ENCODE data around the gene SDF4. TPM values are rescaled to one million over a fixed set of nuclear protein-coding genes. Genes with fewer than 3 reads are reported as not detected.

The SDF4 gene
- total RNA-seq, 1 experiment from 2014 or later, result 94.2 TPM

GRCh38 chr1:1245817-1246576 lies 14.2 kb upstream of the SDF4 start:
- in situ Hi-C loops (cut with HindIII; ENCODE audit: low pct_unique_long_range_greater_than_20kb, low sequenced_read_pairs), result no loop called here
- DNase-seq (ENCODE audit: low read depth, low spot score), result no peak

GRCh38 chr1:1245178-1245816 lies 13.5 kb upstream of the SDF4 start:
- no peak for DNase-seq (ENCODE audit: low read depth, low spot score)
- in situ Hi-C loops (cut with HindIII; ENCODE audit: low pct_unique_long_range_greater_than_20kb, low sequenced_read_pairs), result no loop called here

GRCh38 chr1:1244192-1244811 lies 12.5 kb upstream of the SDF4 start:
- in situ Hi-C loops (cut with HindIII; ENCODE audit: low pct_unique_long_range_greater_than_20kb, low sequenced_read_pairs), result no loop called here

GRCh38 chr1:1243807-1244191 lies 12.0 kb upstream of the SDF4 start:
- in situ Hi-C loops (cut with HindIII; ENCODE audit: low pct_unique_long_range_greater_than_20kb, low sequenced_read_pairs), result no loop called here

More at GRCh38 chr1:1244192-1244811, 12.5 kb upstream of the SDF4 start:
- DNase-seq (ENCODE audit: low read depth, low spot score), result no peak

GRCh38 chr1:1243266-1243660 lies 11.5 kb upstream of the SDF4 start:
- in situ Hi-C loops (cut with HindIII; ENCODE audit: low pct_unique_long_range_greater_than_20kb, low sequenced_read_pairs), result no loop called here
- DNase-seq (ENCODE audit: low read depth, low spot score), result no peak

More at GRCh38 chr1:1243807-1244191, 12.0 kb upstream of the SDF4 start:
- DNase-seq (ENCODE audit: low read depth, low spot score), result no peak

GRCh38 chr1:1242461-1243265 lies 10.9 kb upstream of the SDF4 start:
- no peak for DNase-seq (ENCODE audit: low read depth, low spot score)
- in situ Hi-C loops (cut with HindIII; ENCODE audit: low pct_unique_long_range_greater_than_20kb, low sequenced_read_pairs), result no loop called here

GRCh38 chr1:1241588-1242219 lies 9.9 kb upstream of the SDF4 start:
- in situ Hi-C loops (cut with HindIII; ENCODE audit: low pct_unique_long_range_greater_than_20kb, low sequenced_read_pairs), result no loop called here
- DNase-seq (ENCODE audit: low read depth, low spot score), result no peak

- DNase-seq (ENCODE audit: low read depth, low spot score), result no peak
- in situ Hi-C loops (cut with HindIII; ENCODE audit: low pct_unique_long_range_greater_than_20kb, low sequenced_read_pairs), result no loop called here
Observed at GRCh38 chr1:1240822-1241587, 9.2 kb upstream of the SDF4 start.

GRCh38 chr1:1240348-1240732 lies 8.5 kb upstream of the SDF4 start:
- no peak for DNase-seq (ENCODE audit: low read depth, low spot score)
- in situ Hi-C loops (cut with HindIII; ENCODE audit: low pct_unique_long_range_greater_than_20kb, low sequenced_read_pairs), result no loop called here

- DNase-seq (ENCODE audit: low read depth, low spot score), result no peak
- in situ Hi-C loops (cut with HindIII; ENCODE audit: low pct_unique_long_range_greater_than_20kb, low sequenced_read_pairs), result no loop called here
Observed at GRCh38 chr1:1239614-1240347, 8.0 kb upstream of the SDF4 start.

- in situ Hi-C loops (cut with HindIII; ENCODE audit: low pct_unique_long_range_greater_than_20kb, low sequenced_read_pairs), result no loop called here
- no peak for DNase-seq (ENCODE audit: low read depth, low spot score)
Observed at GRCh38 chr1:1239227-1239613, 7.4 kb upstream of the SDF4 start.

- no peak for DNase-seq (ENCODE audit: low read depth, low spot score)
- in situ Hi-C loops (cut with HindIII; ENCODE audit: low pct_unique_long_range_greater_than_20kb, low sequenced_read_pairs), result no loop called here
Observed at GRCh38 chr1:1238702-1239178, 6.9 kb upstream of the SDF4 start.

- DNase-seq (ENCODE audit: low read depth, low spot score), result peak; percentile 17
- in situ Hi-C loops (cut with HindIII; ENCODE audit: low pct_unique_long_range_greater_than_20kb, low sequenced_read_pairs), result no loop called here
Observed at GRCh38 chr1:1237874-1238701, 6.3 kb upstream of the SDF4 start.

GRCh38 chr1:1236945-1237873 lies 5.4 kb upstream of the SDF4 start:
- in situ Hi-C loops (cut with HindIII; ENCODE audit: low pct_unique_long_range_greater_than_20kb, low sequenced_read_pairs), result no loop called here
- no peak for DNase-seq (ENCODE audit: low read depth, low spot score)
